Mesendoderm (in vitro differentiated cells): ENCODE measurements around the gene LTA.

Experiments
- DNase-seq: peaks from one replicate; pipeline ENCODE4 v3.0.0; 2013
- H2AK5ac ChIP-seq: 2 replicates; pipeline ENCODE4 v1.6.1; 2013; ENCODE audit warnings: low read length, inconsistent platforms
- H2BK120ac ChIP-seq: 2 replicates; pipeline ENCODE4 v1.6.1; 2013; ENCODE audit warnings: low read depth, mild to moderate bottlenecking, low read length, moderate library complexity, mixed read lengths
- H2BK15ac ChIP-seq: replicated peaks from 2 replicates; pipeline ENCODE4 v1.6.1; 2013; ENCODE audit warnings: low read depth, mild to moderate bottlenecking, moderate library complexity
- H2BK5ac ChIP-seq: 2 replicates; pipeline ENCODE4 v1.6.1; 2013; ENCODE audit warnings: low read length, inconsistent platforms
- H3K18ac ChIP-seq: 2 replicates; pipeline ENCODE4 v1.6.1; 2013; ENCODE audit warnings: mild to moderate bottlenecking, low read length, mixed read lengths
- H3K23ac ChIP-seq: one replicate; pipeline ENCODE4 v1.6.1; 2013; ENCODE audit warnings: low read length
- H3K27ac ChIP-seq: 2 replicates; pipeline ENCODE4 v1.5.1; 2013; ENCODE audit warnings: low read depth, mild to moderate bottlenecking, inconsistent platforms, low read length, moderate library complexity
- H3K27me3 ChIP-seq: 2 replicates; pipeline ENCODE4 v1.6.1; 2013; ENCODE audit warnings: low read length, control low read depth, mild to moderate bottlenecking, inconsistent platforms; ENCODE audit not compliant: insufficient read depth, poor library complexity
- H3K36me3 ChIP-seq: 2 replicates; pipeline ENCODE4 v1.6.1; 2013; ENCODE audit warnings: low read length, inconsistent platforms; ENCODE audit not compliant: control insufficient read depth, insufficient read depth
- H3K4ac ChIP-seq: one replicate; pipeline ENCODE4 v1.6.1; 2013; ENCODE audit warnings: low read depth, mild to moderate bottlenecking, low read length, moderate library complexity
- H3K4me1 ChIP-seq: 2 replicates; pipeline ENCODE4 v1.6.1; 2013; ENCODE audit warnings: low read depth, low read length, inconsistent platforms; ENCODE audit not compliant: control insufficient read depth
- H3K4me2 ChIP-seq: 2 replicates; pipeline ENCODE4 v1.6.1; 2013; ENCODE audit warnings: low read length
- H3K4me3 ChIP-seq: 2 replicates; pipeline ENCODE4 v1.5.1; 2013; ENCODE audit warnings: mild to moderate bottlenecking, low read length
- H3K56ac ChIP-seq: one replicate; pipeline ENCODE4 v1.6.1; 2013; ENCODE audit warnings: low read length
- H3K79me1 ChIP-seq: 2 replicates; pipeline ENCODE4 v1.6.1; 2013; ENCODE audit warnings: low read length, inconsistent platforms
- H3K79me2 ChIP-seq: 2 replicates; pipeline ENCODE4 v1.6.1; 2013; ENCODE audit warnings: mild to moderate bottlenecking, low read length; ENCODE audit not compliant: control insufficient read depth, insufficient read depth
- H3K9ac ChIP-seq: 2 replicates; pipeline ENCODE4 v1.6.1; 2013; ENCODE audit warnings: low read length, inconsistent platforms
- H4K5ac ChIP-seq: one replicate; pipeline ENCODE4 v1.6.1; 2013; ENCODE audit warnings: low read length
- H4K8ac ChIP-seq: one replicate; pipeline ENCODE4 v1.6.1; 2013; ENCODE audit warnings: low read depth, mild to moderate bottlenecking, control low read depth, low read length, moderate library complexity
- WGBS: extraction: QIAGEN DNeasy Blood & Tissue Kit; methylation state at CpG from one replicate; pipeline ENCODE4 v1.1.7; 2013; ENCODE audit warnings: low lambda C conversion rate, missing lambda C conversion rate; ENCODE audit not compliant: insufficient coverage; ENCODE audit errors: extremely low coverage; 5-methylcytosine and 5-hydroxymethylcytosine counted together

Gene LTA

GRCh38 chr6:31576897-31577578 lies 4.9 kb downstream of the LTA start:
- Histone ChIP-seq H3K4me1 (peaks cover 5% of the 10 kb centered on the region), H3K4me2 (no peak overlapping the region), H3K56ac (no peak overlapping the region), H2BK15ac (no peak overlapping the region), H2AK5ac (peak overlapping the region; percentile 22), H3K23ac (no peak overlapping the region), H3K27me3 (no peaks in the 10 kb centered on the region), H3K9ac (no peak overlapping the region), H4K5ac (no peak overlapping the region), H3K27ac (no peak overlapping the region), H2BK5ac (no peak overlapping the region), H3K79me2 (no peaks in the 10 kb centered on the region), H4K8ac (no peak overlapping the region), H2BK120ac (no peak overlapping the region), H3K4ac (no peak overlapping the region), H3K4me3 (no peak overlapping the region), H3K79me1 (no peaks in the 10 kb centered on the region), H3K36me3 (no peaks in the 10 kb centered on the region), H3K18ac (no peak overlapping the region)
- no peak for DNase-seq
- WGBS: no CpG with 5 or more reads among the region's 19 CpGs

- Histone ChIP-seq H4K5ac (no peak overlapping the region), H3K56ac (no peak overlapping the region), H3K9ac (no peak overlapping the region), H3K4me1 (peaks cover 5% of the 10 kb centered on the region), H3K79me1 (no peaks in the 10 kb centered on the region), H3K4me2 (no peak overlapping the region), H3K79me2 (no peaks in the 10 kb centered on the region), H3K23ac (no peak overlapping the region), H3K18ac (no peak overlapping the region), H2AK5ac (no peak overlapping the region), H2BK5ac (no peak overlapping the region), H3K27me3 (no peaks in the 10 kb centered on the region), H3K27ac (no peak overlapping the region), H4K8ac (no peak overlapping the region), H3K36me3 (no peaks in the 10 kb centered on the region), H3K4me3 (no peak overlapping the region), H2BK120ac (no peak overlapping the region), H3K4ac (no peak overlapping the region), H2BK15ac (no peak overlapping the region)
- WGBS: no CpG with 5 or more reads among the region's 3 CpGs
- DNase-seq: no peak
Observed at GRCh38 chr6:31577579-31577966, 5.5 kb downstream of the LTA start.

GRCh38 chr6:31578184-31579118 lies 6.4 kb downstream of the LTA start:
- Histone ChIP-seq H3K4me1 (peaks cover 5% of the 10 kb centered on the region), H3K79me2 (no peaks in the 10 kb centered on the region), H2AK5ac (no peak overlapping the region), H4K5ac (no peak overlapping the region), H3K18ac (no peak overlapping the region), H3K23ac (no peak overlapping the region), H3K9ac (no peak overlapping the region), H2BK15ac (no peak overlapping the region), H3K27ac (peak overlapping the region; percentile 58), H3K4me2 (no peak overlapping the region), H3K4me3 (no peak overlapping the region), H2BK5ac (no peak overlapping the region), H3K36me3 (no peaks in the 10 kb centered on the region), H3K56ac (peak overlapping the region; percentile 50), H3K27me3 (no peaks in the 10 kb centered on the region), H3K4ac (no peak overlapping the region), H3K79me1 (no peaks in the 10 kb centered on the region), H2BK120ac (no peak overlapping the region), H4K8ac (no peak overlapping the region)
- DNase-seq: peak; percentile 96
- no CpG with 5 or more reads among the region's 12 CpGs for WGBS

- H3K27me3 ChIP-seq: no peaks in the 10 kb centered on the region
- no peak overlapping the region for H2BK15ac ChIP-seq
- no peak overlapping the region for H3K23ac ChIP-seq
- H3K4me1 ChIP-seq: peaks cover 5% of the 10 kb centered on the region
- no peaks in the 10 kb centered on the region for H3K36me3 ChIP-seq
- no peak overlapping the region for H3K27ac ChIP-seq
- H3K79me1 ChIP-seq: no peaks in the 10 kb centered on the region
- no peak overlapping the region for H4K8ac ChIP-seq
- H3K56ac ChIP-seq: no peak overlapping the region
- WGBS: no CpG with 5 or more reads among the region's 3 CpGs
- H3K18ac ChIP-seq: no peak overlapping the region
- H2BK5ac ChIP-seq: no peak overlapping the region
- H3K9ac ChIP-seq: no peak overlapping the region
- no peak for DNase-seq
- no peak overlapping the region for H3K4me3 ChIP-seq
- no peak overlapping the region for H2AK5ac ChIP-seq
- no peak overlapping the region for H3K4me2 ChIP-seq
- H3K79me2 ChIP-seq: no peaks in the 10 kb centered on the region
- H2BK120ac ChIP-seq: no peak overlapping the region
- no peak overlapping the region for H3K4ac ChIP-seq
- no peak overlapping the region for H4K5ac ChIP-seq
Observed at GRCh38 chr6:31579119-31579505, 7.0 kb downstream of the LTA start.

- Histone ChIP-seq H4K8ac (no peak overlapping the region), H3K9ac (no peak overlapping the region), H3K27me3 (no peaks in the 10 kb centered on the region), H3K56ac (no peak overlapping the region), H2AK5ac (no peak overlapping the region), H3K23ac (no peak overlapping the region), H3K18ac (peak overlapping the region; percentile 41), H3K4me2 (no peak overlapping the region), H3K4ac (no peak overlapping the region), H3K4me1 (peaks cover 5% of the 10 kb centered on the region), H3K79me2 (no peaks in the 10 kb centered on the region), H3K27ac (no peak overlapping the region), H4K5ac (no peak overlapping the region), H3K36me3 (no peaks in the 10 kb centered on the region), H3K4me3 (no peak overlapping the region), H2BK120ac (no peak overlapping the region), H2BK5ac (no peak overlapping the region), H2BK15ac (no peak overlapping the region), H3K79me1 (no peaks in the 10 kb centered on the region)
- no peak for DNase-seq
- WGBS: no CpG with 5 or more reads among the region's 8 CpGs
Observed at GRCh38 chr6:31579546-31580437, 7.7 kb downstream of the LTA start.
